T-cell (primary cell): Measurements from ENCODE around the gene XXYLT1. TPM values are rescaled to one million over a fixed set of nuclear protein-coding genes. Genes with fewer than 3 reads are reported as not detected.
A peak's percentile ranks its signal among the peaks of the same experiment; 100 is the strongest.

Source experiments
- ATAC-seq, 4 experiments: fragments of 200-7000 bp in 3 of 4; fragments of 150-1000 bp in 1 of 4; cut with Tn5 transposase; replicated peaks in 1 of 4; 1 replicate in 3 of 4; 2 replicates in 1 of 4; pipeline ENCODE4 v1.10.0; 2021; ENCODE audit warnings: moderate library complexity in 3 of 4, mild to moderate bottlenecking in 2 of 4, moderate number of reproducible peaks in 1 of 4
- CTCF ChIA-PET, 2 donors: fragments of 300-600 bp; sonication (Branson Sonifier 250); formaldehyde crosslinking; loops; one replicate each; lab custom pipeline; 2022; ENCODE audit warnings: antibody characterized with exemption in 2 of 2; lab: Charles Lee
- POLR2A ChIA-PET, 2 donors: fragments of 300-600 bp; sonication (Branson Sonifier 250); formaldehyde crosslinking; loops; one replicate each; lab custom pipeline; 2022; ENCODE audit warnings: antibody characterized with exemption in 2 of 2; lab: Charles Lee
- DNase-seq, 35 experiments: peaks; one replicate each; pipeline versions ENCODE4 v3.0.0 to v3.0.0-alpha.2; 2013 to 2023
- H3K27ac ChIP-seq: one replicate; pipeline ENCODE4 v1.5.1; 2013; ENCODE audit warnings: low read length
- H3K27me3 ChIP-seq, 2 experiments: replicated peaks in 1 of 2; 1 replicate in 1 of 2; 2 replicates in 1 of 2; pipeline versions ENCODE4 v1.6.1 to v1.7.0; 2013; ENCODE audit warnings: low read length in 1 of 2, mixed read lengths in 1 of 2; ENCODE audit not compliant: control insufficient read depth in 2 of 2, insufficient read depth in 2 of 2; ENCODE audit errors: extremely low read depth in 1 of 2
- H3K36me3 ChIP-seq, 2 donors: 1 replicate in 1 of 2; 2 replicates in 1 of 2; pipeline versions ENCODE4 v1.6.1 to v1.7.0; 2013; ENCODE audit warnings: low read length in 1 of 2; ENCODE audit not compliant: control insufficient read depth in 2 of 2, insufficient read depth in 1 of 2; ENCODE audit errors: extremely low read depth in 1 of 2
- H3K4me1 ChIP-seq, 2 experiments: 1 replicate in 1 of 2; 2 replicates in 1 of 2; pipeline versions ENCODE4 v1.6.1 to v1.7.0; 2013; ENCODE audit warnings: low read length in 2 of 2, mixed read lengths in 1 of 2; ENCODE audit not compliant: insufficient read depth in 2 of 2, control insufficient read depth in 1 of 2; ENCODE audit errors: extremely low read depth in 1 of 2
- H3K4me3 ChIP-seq, 2 donors: 1 replicate in 1 of 2; 2 replicates in 1 of 2; pipeline versions ENCODE4 v1.5.1 to v1.7.0; 2013; ENCODE audit warnings: mild to moderate bottlenecking in 2 of 2, low read length in 1 of 2, moderate library complexity in 1 of 2; ENCODE audit not compliant: control insufficient read depth in 1 of 2; ENCODE audit errors: extremely low read depth in 1 of 2
- H3K9me3 ChIP-seq: 2 replicates; pipeline ENCODE4 v1.7.0; 2013
- H3K27ac Mint-ChIP-seq, 2 donors: one replicate each; pipeline ENCODE4 v1.8.0; 2020 to 2021; ENCODE audit warnings: mild to moderate bottlenecking in 2 of 2, mixed read lengths in 2 of 2
- H3K27me3 Mint-ChIP-seq, 2 donors: one replicate each; pipeline ENCODE4 v1.8.0; 2021 to 2022; ENCODE audit warnings: mixed read lengths in 2 of 2
- H3K36me3 Mint-ChIP-seq: one replicate; pipeline ENCODE4 v1.8.0; 2021; ENCODE audit warnings: mixed read lengths
- H3K4me1 Mint-ChIP-seq, 3 donors: one replicate each; pipeline ENCODE4 v1.8.0; 2020 to 2022; ENCODE audit warnings: mixed read lengths in 3 of 3, mild to moderate bottlenecking in 1 of 3
- H3K4me3 Mint-ChIP-seq, 3 donors: one replicate each; pipeline ENCODE4 v1.8.0; 2020 to 2022; ENCODE audit warnings: mild to moderate bottlenecking in 3 of 3, mixed read lengths in 3 of 3, moderate library complexity in 3 of 3
- H3K9me3 Mint-ChIP-seq, 3 donors: one replicate each; pipeline ENCODE4 v1.8.0; 2020 to 2022; ENCODE audit warnings: mixed read lengths in 3 of 3
- WGBS: methylation state at CpG from one replicate; pipeline ENCODE4 v1.1.5; 2013; ENCODE audit warnings: missing lambda C conversion rate; ENCODE audit not compliant: insufficient coverage; 5-methylcytosine and 5-hydroxymethylcytosine counted together
- total RNA-seq, 35 experiments: library from RNA in 6 of 35; stranded (reverse) in 6 of 35; fragments of 120-200 nt in 1 of 35; gene quantifications; one replicate each; pipeline versions ENCODE4 v1.2.1 to v1.2.4 and lab custom pipeline; 2013 to 2026

The XXYLT1 gene
- total RNA-seq, 5 donors from 2014 or later (not counting 1 experiment from before 2014, with no cell fraction given) = 4.6 to 9.1 (median 5.7) TPM

- Mint-ChIP-seq H3K27me3 (no peaks in the 10 kb centered on the region), H3K4me3 (peak overlapping the region in 1 of 3 donors; percentile 13), H3K9me3 (no peaks in the 10 kb centered on the region), H3K27ac (no peak overlapping the region), H3K4me1 (peaks cover 13 to 35% (median 20%) of the 10 kb centered on the region in 3 donors), H3K36me3 (peaks cover 22% of the 10 kb centered on the region)
- WGBS = 93% methylated on average over 6 of the region's 11 CpGs
- H3K36me3 ChIP-seq = peaks cover 0 to 1% of the 10 kb centered on the region in 2 donors
- H3K27me3 ChIP-seq = no peaks in the 10 kb centered on the region
- no peak overlapping the region for H3K27ac ChIP-seq
- no peaks in the 10 kb centered on the region for H3K9me3 ChIP-seq
- H3K4me1 ChIP-seq = peaks cover 8 to 13% of the 10 kb centered on the region in 2 experiments
- CTCF ChIA-PET = interaction anchor here in 1 of 2 donors (0.6 to 0.7 kb wide), 2 partner anchors 20 to 611 kb away, joined by 3 to 4 read pairs; no protein-coding TSS in a partner anchor
- no peak for ATAC-seq
- DNase-seq = peak in 1 of 35 experiments; percentile 5
- POLR2A ChIA-PET = no interaction called here
- no peak overlapping the region for H3K4me3 ChIP-seq
Measured at GRCh38 chr3:195249858-195250464, 21.0 kb downstream of the XXYLT1 start.

- Histone ChIP-seq H3K4me3 (no peak overlapping the region), H3K36me3 (no peaks in the 10 kb centered on the region), H3K9me3 (no peaks in the 10 kb centered on the region), H3K4me1 (peaks cover 8 to 13% of the 10 kb centered on the region in 2 experiments), H3K27ac (no peak overlapping the region), H3K27me3 (no peaks in the 10 kb centered on the region)
- ChIA-PET POLR2A (no interaction called here), CTCF (no interaction called here)
- no peaks in the 10 kb centered on the region for H3K27me3 Mint-ChIP-seq
- H3K4me1 Mint-ChIP-seq = peaks cover 13 to 35% (median 17%) of the 10 kb centered on the region in 3 donors
- ATAC-seq (no peak), DNase-seq (peak in 1 of 35 experiments; percentile 3)
- H3K27ac Mint-ChIP-seq = no peak overlapping the region
- WGBS = 91% methylated on average over 20 of the region's 21 CpGs
- H3K36me3 Mint-ChIP-seq = peaks cover 22% of the 10 kb centered on the region
- H3K4me3 Mint-ChIP-seq = no peak overlapping the region
- no peaks in the 10 kb centered on the region for H3K9me3 Mint-ChIP-seq
Measured at GRCh38 chr3:195249057-195249770, 21.7 kb downstream of the XXYLT1 start.

GRCh38 chr3:195248281-195248680 lies 22.7 kb downstream of the XXYLT1 start:
- H3K9me3 Mint-ChIP-seq = no peaks in the 10 kb centered on the region
- ChIA-PET POLR2A (interaction anchor here in 1 of 2 donors (0.6 kb wide), 1 partner anchor 14 kb away, joined by 8 read pairs; no protein-coding TSS in a partner anchor), CTCF (interaction anchor here in 1 of 2 donors (0.5 kb wide), 1 partner anchor 574 kb away, joined by 8 read pairs; no protein-coding TSS in a partner anchor)
- H3K27ac ChIP-seq = no peak overlapping the region
- no peak overlapping the region for H3K4me3 Mint-ChIP-seq
- no peaks in the 10 kb centered on the region for H3K9me3 ChIP-seq
- no peak overlapping the region for H3K27ac Mint-ChIP-seq
- DNase-seq = no peak
- peaks cover 22% of the 10 kb centered on the region for H3K36me3 Mint-ChIP-seq
- peaks cover 13 to 35% (median 17%) of the 10 kb centered on the region in 3 donors for H3K4me1 Mint-ChIP-seq
- no peaks in the 10 kb centered on the region for H3K27me3 ChIP-seq
- peaks cover 8 to 13% of the 10 kb centered on the region in 2 experiments for H3K4me1 ChIP-seq
- no peaks in the 10 kb centered on the region for H3K36me3 ChIP-seq
- no peaks in the 10 kb centered on the region for H3K27me3 Mint-ChIP-seq
- WGBS = 100% methylated on average over 1 of the region's 8 CpGs
- H3K4me3 ChIP-seq = no peak overlapping the region
- no peak for ATAC-seq

GRCh38 chr3:195247863-195248189 lies 23.1 kb downstream of the XXYLT1 start:
- H3K36me3 Mint-ChIP-seq = peaks cover 24% of the 10 kb centered on the region
- H3K9me3 Mint-ChIP-seq = no peaks in the 10 kb centered on the region
- CTCF ChIA-PET = interaction anchor here in 1 of 2 donors (0.5 kb wide), 1 partner anchor 574 kb away, joined by 8 read pairs; no protein-coding TSS in a partner anchor
- POLR2A ChIA-PET = interaction anchor here in 1 of 2 donors (0.6 kb wide), 1 partner anchor 13 kb away, joined by 8 read pairs; no protein-coding TSS in a partner anchor
- Histone ChIP-seq H3K27ac (no peak overlapping the region), H3K9me3 (no peaks in the 10 kb centered on the region), H3K4me3 (no peak overlapping the region), H3K27me3 (no peaks in the 10 kb centered on the region), H3K36me3 (no peaks in the 10 kb centered on the region), H3K4me1 (peaks cover 8 to 13% of the 10 kb centered on the region in 2 experiments)
- H3K4me1 Mint-ChIP-seq = peaks cover 13 to 35% (median 16%) of the 10 kb centered on the region in 3 donors
- H3K27me3 Mint-ChIP-seq = no peaks in the 10 kb centered on the region
- no peak overlapping the region for H3K4me3 Mint-ChIP-seq
- H3K27ac Mint-ChIP-seq = peak overlapping the region in 1 of 2 donors; percentile 20
- ATAC-seq (no peak), DNase-seq (peak in 1 of 35 experiments; percentile 1)
- WGBS = 100% methylated on average over 2 of the region's 8 CpGs

GRCh38 chr3:195247086-195247862 lies 23.7 kb downstream of the XXYLT1 start:
- WGBS = 95% methylated on average over 20 of the region's 24 CpGs
- H3K36me3 ChIP-seq = no peaks in the 10 kb centered on the region
- Mint-ChIP-seq H3K4me3 (no peak overlapping the region), H3K9me3 (no peaks in the 10 kb centered on the region), H3K27ac (no peak overlapping the region), H3K27me3 (no peaks in the 10 kb centered on the region), H3K36me3 (peaks cover 27% of the 10 kb centered on the region), H3K4me1 (peaks cover 11 to 35% (median 16%) of the 10 kb centered on the region in 3 donors)
- H3K4me3 ChIP-seq = no peak overlapping the region
- no peaks in the 10 kb centered on the region for H3K9me3 ChIP-seq
- ChIA-PET POLR2A (no interaction called here), CTCF (no interaction called here)
- DNase-seq (peak in 2 of 35 experiments; percentile 5 to 6), ATAC-seq (no peak)
- H3K27ac ChIP-seq = no peak overlapping the region
- H3K4me1 ChIP-seq = peaks cover 8 to 13% of the 10 kb centered on the region in 2 experiments
- H3K27me3 ChIP-seq = no peaks in the 10 kb centered on the region

- POLR2A ChIA-PET = no interaction called here
- no peaks in the 10 kb centered on the region for H3K9me3 Mint-ChIP-seq
- H3K4me1 Mint-ChIP-seq = peaks cover 7 to 31% (median 11%) of the 10 kb centered on the region in 3 donors
- no peak overlapping the region for H3K27ac ChIP-seq
- DNase-seq (no peak), ATAC-seq (no peak)
- H3K27ac Mint-ChIP-seq = no peak overlapping the region
- no peaks in the 10 kb centered on the region for H3K27me3 ChIP-seq
- H3K36me3 Mint-ChIP-seq = peaks cover 29% of the 10 kb centered on the region
- no peaks in the 10 kb centered on the region for H3K27me3 Mint-ChIP-seq
- no peak overlapping the region for H3K4me3 ChIP-seq
- no peak overlapping the region for H3K4me3 Mint-ChIP-seq
- peaks cover 8 to 13% of the 10 kb centered on the region in 2 experiments for H3K4me1 ChIP-seq
- CTCF ChIA-PET = no interaction called here
- no peaks in the 10 kb centered on the region for H3K36me3 ChIP-seq
- H3K9me3 ChIP-seq = no peaks in the 10 kb centered on the region
- 94% methylated on average over 7 of the region's 9 CpGs for WGBS
Measured at GRCh38 chr3:195246581-195246995, 24.4 kb downstream of the XXYLT1 start.
